A549 (cell line): ENCODE measurements around the gene PHYH.
"Not testable (repeated sequence)": the region's sequence is repeated elsewhere in the genome, so short reads cannot be mapped to it uniquely, and the experiment has no call there.

Experiments used
- PHF8 ChIP-seq: fragments of 200-600 bp; sonication (generic); IDR thresholded peaks from 2 replicates; pipeline ENCODE4 v1.6.1; 2016; ENCODE audit warnings: low read depth, mild to moderate bottlenecking, antibody characterized with exemption, moderate library complexity, borderline replicate concordance
- POLR2A ChIP-seq: IDR thresholded peaks from 2 replicates; pipeline ENCODE4 v1.6.1; 2012; ENCODE audit warnings: mild to moderate bottlenecking, low read length
- TF ChIP-seq, protein P1 (sequence below): fragments of >200 bp; sonication (Bioruptor Twin); formaldehyde crosslinking; IDR thresholded peaks from 3 replicates; pipeline ENCODE4 v1.5.1; 2016

- not testable (repeated sequence) for TF ChIP-seq PHF8, POLR2A
- TF ChIP-seq, protein P1, sequence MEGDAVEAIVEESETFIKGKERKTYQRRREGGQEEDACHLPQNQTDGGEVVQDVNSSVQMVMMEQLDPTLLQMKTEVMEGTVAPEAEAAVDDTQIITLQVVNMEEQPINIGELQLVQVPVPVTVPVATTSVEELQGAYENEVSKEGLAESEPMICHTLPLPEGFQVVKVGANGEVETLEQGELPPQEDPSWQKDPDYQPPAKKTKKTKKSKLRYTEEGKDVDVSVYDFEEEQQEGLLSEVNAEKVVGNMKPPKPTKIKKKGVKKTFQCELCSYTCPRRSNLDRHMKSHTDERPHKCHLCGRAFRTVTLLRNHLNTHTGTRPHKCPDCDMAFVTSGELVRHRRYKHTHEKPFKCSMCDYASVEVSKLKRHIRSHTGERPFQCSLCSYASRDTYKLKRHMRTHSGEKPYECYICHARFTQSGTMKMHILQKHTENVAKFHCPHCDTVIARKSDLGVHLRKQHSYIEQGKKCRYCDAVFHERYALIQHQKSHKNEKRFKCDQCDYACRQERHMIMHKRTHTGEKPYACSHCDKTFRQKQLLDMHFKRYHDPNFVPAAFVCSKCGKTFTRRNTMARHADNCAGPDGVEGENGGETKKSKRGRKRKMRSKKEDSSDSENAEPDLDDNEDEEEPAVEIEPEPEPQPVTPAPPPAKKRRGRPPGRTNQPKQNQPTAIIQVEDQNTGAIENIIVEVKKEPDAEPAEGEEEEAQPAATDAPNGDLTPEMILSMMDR: not testable (repeated sequence)
Measured at GRCh38 chr10:13242260-13242659, 57.6 kb downstream of the PHYH start.
